Stimulated activated CD4-positive, alpha-beta T cell treated with anti-CD3 and anti-CD28 coated beads, Interleukin-15, amount 100 ng/mL, for 24 hours (primary cell): ENCODE data around the gene BMPR2.
A peak's percentile ranks its signal among the peaks of the same experiment; 100 is the strongest.
"Not testable (repeated sequence)": the region's sequence is repeated elsewhere in the genome, so short reads cannot be mapped to it uniquely, and the experiment has no call there.

Source experiments
- DNase-seq: peaks from one replicate; pipeline ENCODE4 v3.0.0-alpha.2; 2020

The BMPR2 gene

DNA sequence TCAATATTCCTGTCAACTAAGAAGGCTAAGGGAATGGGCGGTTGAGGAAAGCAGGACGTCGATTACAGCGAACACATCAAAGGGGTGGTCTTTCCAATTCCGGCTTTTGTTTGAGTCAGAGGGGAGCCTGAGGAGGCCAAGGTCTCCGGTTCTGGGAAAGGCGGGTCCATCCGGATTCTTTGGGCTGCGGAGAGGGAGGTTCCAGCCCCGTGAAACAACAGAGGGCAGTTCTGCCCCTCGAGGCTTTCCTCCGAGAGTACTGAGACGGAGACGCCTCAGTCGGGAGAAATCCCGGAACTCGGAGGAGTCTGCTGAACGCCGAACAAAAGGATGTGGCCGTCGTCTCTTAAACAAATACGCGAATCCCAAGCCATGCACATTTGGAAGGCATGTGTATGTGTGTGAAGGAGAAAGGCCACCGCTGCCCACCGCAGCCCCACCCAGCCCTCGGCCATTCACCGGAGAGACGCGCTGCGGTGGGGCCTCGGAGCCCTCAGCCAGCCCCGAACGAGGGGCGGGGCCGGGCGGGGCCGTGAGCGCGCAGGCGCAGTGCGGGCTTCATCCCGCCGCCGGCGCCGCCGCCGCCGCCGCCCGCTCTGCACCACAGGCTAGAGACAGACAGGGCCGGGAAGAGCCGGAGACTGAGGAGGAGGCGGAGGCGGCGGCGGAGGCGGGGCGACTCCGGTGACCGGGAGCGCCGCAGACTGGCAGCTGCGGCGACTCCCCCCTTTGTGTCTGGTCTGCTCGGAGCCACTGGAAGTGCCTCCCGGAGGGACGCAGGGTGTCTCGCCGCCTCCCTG is at the start of gene BMPR2:
Gene BMPR2, plus strand, starts transcription at position 719 of the 800 bp plus-strand sequence. CDS start 1,148 bp downstream, outside the sequence.
- DNase-seq = peak; percentile 86

DNA sequence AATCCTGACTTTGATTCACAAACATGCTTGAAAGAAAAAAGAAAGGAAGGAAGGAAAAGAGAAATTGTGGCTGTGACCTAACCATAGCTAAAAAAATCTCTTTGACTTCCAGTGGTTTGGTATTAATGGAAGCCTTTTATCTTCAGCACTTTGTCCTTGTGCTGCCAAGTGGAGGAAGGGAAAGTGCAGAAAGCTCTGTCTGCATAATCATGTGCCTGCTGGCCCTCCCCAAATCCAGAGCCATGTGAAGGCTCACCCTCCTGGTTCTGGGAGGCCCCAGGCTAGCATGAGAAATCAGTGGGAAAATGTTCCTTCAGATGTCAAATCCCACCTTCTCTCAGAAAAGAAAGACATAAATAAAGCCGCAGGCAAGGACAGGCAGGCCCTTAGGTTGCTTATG is 48.3 kb upstream of the BMPR2 start:
- DNase-seq = no peak

DNA sequence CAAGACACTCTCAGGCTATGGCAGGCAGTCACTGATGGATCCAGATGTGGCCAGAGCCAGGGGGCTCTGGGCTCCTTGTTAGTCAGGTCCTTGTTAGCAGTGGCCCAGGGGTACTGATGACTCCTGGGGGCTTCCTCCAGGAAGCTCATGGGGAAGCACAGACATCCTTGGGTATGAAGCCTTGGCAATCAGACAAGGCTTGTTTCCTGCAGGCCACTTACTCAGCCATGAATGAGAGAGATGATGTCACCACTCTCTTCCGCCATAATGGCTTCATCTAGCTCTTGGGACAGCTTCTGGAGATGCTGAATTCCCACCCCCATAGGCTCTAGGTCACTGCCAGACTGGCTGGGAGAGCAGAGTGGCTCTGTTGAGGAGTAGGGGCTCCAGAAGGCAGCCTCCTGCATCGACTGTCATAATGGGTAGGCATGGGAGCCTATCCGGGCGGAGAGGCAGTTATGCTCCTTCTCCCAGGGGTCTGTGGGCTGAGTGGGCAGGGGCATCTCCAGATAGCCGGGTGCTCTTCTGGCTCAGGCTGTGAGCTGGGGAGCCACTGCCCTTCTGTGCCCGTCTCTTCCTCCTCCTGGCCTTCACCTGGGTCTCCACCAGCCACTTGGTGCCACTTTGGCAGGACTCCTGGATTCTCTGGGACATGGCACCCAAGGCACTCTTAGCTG is 40.2 kb upstream of the BMPR2 start:
- no peak for DNase-seq

DNA sequence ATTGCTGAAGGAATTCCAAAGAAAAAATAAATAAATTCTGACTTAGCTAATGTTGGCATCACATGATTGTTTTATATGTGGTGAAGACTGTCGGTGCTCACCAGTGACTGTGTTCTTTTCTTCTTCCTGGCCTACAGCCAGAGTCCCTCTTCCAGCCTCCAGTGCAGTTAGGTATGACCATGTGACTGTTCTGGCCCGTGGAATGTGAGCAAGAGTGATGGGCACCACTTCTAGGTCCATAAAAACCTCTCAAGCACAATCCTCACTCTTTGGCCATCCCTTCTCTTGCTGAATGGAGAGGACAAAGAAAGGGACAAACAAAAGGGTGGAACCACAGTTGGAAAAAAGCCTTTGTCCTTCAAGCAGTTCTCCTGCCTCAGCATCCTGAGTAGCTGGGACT is 39.0 kb upstream of the BMPR2 start:
- DNase-seq = no peak

DNA sequence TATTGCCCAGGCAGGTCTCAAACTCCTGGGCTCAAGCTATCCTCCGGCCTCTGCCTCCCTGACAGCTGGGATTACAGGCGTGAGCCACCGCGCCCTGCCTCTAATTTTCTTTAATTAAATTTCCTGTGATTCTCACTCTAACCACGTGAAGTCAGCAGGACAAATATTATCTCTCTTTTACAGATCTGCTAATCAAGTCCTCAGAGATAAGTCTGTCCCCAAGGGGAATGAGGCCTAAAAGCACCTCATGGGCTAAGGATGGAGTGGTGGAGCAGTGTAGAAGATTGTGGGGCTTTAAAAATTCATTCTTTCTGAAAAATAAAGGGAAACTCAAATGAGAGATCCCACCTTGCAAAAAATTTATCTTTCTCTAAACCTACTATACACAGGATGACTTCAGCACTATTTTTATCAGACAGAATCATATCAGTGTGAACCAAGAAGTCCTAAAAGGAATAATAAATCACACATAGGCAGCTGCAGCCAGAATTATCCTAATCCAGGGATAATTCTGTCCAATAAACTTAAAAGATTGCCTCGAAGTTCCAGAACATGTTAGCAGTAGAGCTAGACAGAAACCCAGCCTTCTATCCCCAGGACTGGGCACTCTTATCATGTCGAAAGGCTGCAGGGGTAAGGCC is 38.3 kb upstream of the BMPR2 start:
- no peak for DNase-seq

GRCh38 chr2:202339071-202339870 is 36.9 kb upstream of the BMPR2 start:
- DNase-seq = no peak

GRCh38 chr2:202344178-202344577 is 31.9 kb upstream of the BMPR2 start:
- no peak for DNase-seq

- no peak for DNase-seq
Measured at GRCh38 chr2:202346180-202346579, 29.9 kb upstream of the BMPR2 start.

- DNase-seq = no peak
Measured at GRCh38 chr2:202353430-202353829, 22.7 kb upstream of the BMPR2 start.

GRCh38 chr2:202355993-202356505 is 20.1 kb upstream of the BMPR2 start:
- no peak for DNase-seq

DNA sequence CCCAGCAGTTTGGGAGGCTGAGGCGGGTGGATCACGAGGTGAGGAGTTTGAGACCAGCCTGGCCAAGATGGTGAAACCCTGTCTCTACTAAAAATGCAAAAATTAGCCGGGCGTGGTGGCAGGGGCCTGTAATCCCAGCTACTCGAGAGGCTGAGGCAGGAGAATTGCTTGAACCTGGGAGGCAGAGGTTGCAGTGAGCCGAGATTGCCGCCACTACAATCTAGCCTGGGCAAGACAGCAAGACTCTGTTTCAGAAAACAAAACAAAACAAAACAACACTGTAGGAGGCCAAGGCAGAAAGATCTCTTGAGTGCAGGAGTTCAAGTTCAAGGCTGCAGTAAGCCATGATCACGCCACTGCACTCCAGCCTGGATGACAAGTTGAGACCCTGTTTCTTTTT is 17.2 kb upstream of the BMPR2 start:
- DNase-seq = not testable (repeated sequence)

GRCh38 chr2:202360646-202361045 is 15.5 kb upstream of the BMPR2 start:
- no peak for DNase-seq

- no peak for DNase-seq
Measured at GRCh38 chr2:202361108-202361507, 15.0 kb upstream of the BMPR2 start.

DNA sequence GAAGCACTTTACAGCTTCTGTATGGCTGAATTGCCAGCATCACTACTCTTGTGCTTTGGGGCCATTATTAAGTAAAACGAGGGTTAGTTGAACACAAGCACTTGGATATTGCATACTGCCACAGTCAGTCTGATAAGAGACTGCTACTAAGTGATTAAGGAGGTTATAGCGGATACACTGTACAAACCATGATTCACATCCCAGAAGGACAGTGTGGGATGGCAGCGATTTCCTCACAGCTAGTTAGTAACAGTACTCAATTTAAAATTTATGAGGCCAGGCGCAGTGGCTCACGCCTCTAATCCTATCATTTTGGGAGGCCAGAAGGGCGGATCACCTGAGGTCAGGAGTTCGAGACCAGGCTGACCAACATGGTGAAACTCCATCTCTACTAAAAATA is 2.6 kb upstream of the BMPR2 start:
- no peak for DNase-seq

- not testable (repeated sequence) for DNase-seq
Measured at GRCh38 chr2:202374383-202374782, 1.7 kb upstream of the BMPR2 start.

DNA sequence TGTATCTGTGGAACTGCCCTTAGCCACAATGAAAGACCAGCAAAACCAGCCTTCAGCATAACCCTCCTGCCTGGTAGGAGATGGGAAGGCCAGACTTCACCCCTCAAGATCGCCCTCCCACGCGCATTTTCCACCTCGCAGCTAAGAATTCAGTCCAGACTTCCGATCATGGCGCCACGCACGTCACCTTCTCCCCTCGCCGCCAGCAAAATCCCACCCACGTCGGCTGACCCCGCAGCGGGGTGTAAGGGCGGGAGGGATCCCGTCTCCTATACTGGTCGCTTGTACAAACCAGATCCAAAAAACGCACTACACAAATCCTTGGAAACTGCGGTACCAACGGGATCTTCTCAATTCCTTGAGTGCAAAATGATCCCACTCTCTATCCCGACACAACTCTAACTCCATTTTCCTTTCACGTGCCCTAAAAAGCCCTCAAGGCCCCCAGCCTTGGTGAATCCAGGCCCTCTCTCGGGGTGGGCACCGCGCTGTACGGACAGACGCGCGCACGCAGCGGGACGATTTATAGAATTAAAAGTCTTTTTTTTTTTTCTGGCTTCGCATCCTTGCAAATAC is 1.0 kb upstream of the BMPR2 start:
- peak; percentile 73 for DNase-seq

- peak; percentile 63 for DNase-seq
Measured at GRCh38 chr2:202376460-202377206, 506 bp downstream of the BMPR2 start.

DNA sequence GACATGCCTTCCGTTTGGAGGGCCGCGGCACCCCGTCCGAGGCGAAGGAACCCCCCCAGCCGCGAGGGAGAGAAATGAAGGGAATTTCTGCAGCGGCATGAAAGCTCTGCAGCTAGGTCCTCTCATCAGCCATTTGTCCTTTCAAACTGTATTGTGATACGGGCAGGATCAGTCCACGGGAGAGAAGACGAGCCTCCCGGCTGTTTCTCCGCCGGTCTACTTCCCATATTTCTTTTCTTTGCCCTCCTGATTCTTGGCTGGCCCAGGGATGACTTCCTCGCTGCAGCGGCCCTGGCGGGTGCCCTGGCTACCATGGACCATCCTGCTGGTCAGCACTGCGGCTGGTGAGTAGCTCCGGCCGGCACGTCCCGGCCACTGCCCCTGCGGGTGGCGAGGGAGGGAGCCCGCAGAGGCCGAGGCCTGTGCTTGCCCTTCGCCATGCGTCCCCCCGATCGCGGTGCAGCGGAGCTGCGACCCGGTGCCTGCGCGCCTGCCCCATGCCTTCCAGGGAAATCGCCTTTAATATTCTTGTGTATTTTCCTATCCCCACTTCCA is 1.2 kb downstream of the BMPR2 start:
- DNase-seq = peak; percentile 35

GRCh38 chr2:202378001-202378400 is 1.9 kb downstream of the BMPR2 start:
- no peak for DNase-seq

DNA sequence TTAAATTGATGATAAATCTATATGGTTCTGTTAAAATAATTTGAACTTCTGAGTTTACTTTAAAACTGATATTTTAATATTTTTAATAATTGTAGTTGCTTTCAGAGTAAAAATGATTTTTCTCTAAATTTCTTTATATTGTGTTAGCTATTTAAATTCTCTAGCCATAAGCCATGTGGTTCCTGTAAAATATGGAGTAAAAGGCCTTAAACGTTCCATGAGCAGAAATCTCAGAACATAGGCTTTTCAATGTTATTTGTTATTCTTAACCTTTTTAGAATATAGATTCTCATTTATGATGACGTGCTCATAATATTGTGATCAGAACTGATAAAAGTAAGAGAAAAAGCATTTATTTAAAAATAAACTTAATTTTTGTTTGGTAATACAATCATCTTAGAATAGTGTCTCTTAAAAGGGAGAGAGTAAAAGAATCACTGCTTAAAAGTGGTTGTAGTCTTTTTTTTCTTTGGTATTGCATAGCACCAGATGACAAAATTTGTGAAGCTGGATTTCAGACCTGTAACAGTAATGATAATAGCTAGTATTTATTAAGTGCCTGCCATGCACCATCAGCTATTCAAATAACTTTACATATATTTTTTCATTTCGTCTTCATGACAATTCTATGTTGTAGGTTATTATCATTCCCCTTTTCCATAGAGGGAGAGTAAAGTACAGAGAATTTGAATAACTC is 2.7 kb downstream of the BMPR2 start:
- no peak for DNase-seq

DNA sequence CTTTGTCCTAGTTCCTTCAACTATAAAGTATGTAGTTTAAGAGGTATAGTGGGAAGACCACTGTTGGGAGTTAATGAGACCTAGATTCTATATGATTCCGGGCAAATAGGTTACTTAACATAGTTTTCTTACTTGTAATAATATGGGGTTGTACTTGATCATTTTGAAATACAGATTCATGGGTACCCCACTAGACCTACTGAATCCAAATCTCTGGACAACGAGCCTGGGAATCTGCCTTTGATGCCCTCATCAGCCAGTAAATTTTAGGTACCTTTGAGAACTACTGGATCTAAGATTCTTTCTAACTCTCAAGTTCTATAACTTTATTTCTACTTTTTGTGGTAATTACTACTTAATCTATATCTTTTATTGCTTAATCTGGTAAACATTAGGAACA is 6.6 kb downstream of the BMPR2 start:
- no peak for DNase-seq
